Right hindlimb (tissue), 1 donor: ENCODE measurements around the gene SEC61A1.

Experiments
- DNase-seq: peaks from one replicate; pipeline ENCODE4 v3.0.0-alpha.2; 2018

Gene SEC61A1

DNA sequence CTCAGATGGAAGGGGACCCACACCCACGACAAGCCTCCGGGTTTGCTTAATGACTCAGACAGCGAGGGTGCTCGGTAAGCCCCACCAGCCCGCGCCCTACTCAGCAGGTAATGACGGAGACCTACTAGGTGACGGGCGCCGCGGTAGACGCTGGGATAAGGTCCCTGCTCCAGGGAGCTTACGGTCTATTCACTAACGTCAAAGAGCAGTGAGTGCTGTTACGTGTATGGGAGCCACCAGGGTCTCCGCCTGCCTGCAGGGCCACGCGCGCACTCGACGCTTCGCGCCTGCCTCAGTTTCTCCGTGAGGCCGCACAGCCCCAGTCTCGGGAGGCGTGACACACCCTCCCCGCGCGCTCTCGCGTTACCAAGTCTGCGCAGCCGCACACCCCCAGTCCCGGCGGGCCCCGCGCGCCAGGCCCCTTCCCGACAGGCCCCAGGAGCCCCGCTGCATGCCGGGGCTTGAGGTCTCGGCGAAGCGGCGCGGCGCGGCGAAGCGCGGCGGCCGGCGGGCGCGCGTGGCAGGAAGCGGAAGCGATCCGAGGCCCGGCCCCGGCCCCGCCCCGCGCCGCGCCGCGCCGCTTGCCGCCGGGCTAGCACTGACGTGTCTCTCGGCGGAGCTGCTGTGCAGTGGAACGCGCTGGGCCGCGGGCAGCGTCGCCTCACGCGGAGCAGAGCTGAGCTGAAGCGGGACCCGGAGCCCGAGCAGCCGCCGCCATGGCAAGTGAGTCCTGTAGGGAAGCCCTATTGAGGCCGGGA is at the start of gene SEC61A1:
Gene SEC61A1 (plus strand): TSS at position 601 of the 758 bp plus-strand sequence. CDS start 116 bp downstream, at position 717.
- peak; percentile 97 for DNase-seq

DNA sequence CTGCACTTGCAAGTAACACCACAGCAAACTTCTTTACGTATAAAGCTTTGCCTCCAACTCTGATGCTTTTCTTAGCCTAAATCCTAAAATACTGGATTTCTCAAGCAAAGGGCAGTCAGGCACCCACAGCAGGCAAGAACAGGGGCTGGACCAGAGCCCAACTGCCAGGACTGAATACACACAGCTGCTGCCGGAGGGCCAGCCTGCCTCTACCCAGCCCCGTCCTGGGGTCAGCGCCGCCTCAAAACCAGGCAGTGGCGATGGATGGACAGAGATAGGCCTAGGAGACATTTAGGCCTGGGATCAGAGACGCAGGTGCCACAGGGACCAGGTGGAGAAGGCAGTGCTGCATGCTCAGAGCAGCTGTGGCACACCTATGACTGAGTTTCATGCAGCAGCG is 47.6 kb upstream of the SEC61A1 start:
- no peak for DNase-seq

DNA sequence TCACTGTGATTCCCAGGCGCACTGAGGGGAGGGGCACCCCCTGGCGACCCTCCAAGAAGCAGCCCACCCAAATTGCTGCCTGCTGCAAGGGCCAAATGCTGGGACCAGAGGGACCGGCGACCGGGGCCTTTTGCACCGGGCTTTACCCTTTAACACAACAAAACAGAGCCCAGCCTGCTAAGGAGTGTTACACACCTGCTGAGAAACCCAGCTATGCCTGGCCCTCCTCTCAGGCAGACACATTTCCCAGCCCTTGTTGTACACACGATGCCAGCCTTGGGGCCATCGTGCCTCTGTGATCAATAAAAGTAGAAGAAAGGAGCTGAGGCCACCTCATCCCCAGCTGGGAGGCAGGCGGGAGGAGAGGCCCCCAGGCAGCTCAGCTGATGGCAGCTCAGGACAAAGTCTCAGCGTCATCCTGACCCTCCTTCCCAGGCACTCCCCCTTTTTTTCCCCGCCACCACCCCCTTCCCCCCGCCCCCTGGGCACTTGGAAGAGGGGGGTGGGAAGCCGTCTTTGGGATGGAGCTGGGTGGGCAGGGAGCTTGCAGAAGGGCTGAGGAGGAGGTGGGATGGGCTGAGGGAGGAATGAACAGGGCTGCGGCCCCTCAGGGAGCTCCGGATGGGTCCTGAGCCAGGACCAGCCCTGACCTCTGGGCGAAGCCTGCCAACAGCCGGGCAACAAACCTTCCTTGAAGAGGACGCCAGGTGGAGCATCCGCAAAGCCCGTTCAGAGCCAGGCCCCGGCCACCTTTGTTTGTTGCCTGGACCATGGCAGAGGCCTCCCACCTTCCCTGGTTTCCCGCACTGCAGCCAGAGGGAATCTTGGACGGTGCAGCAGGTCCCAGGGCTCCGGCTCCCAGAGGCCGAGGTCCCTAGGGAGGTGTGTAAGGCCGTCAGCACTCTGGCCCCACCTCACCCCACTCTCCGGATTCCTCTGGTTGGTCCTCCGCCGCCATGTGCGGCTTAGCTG is 45.9 kb upstream of the SEC61A1 start:
- no peak for DNase-seq

DNA sequence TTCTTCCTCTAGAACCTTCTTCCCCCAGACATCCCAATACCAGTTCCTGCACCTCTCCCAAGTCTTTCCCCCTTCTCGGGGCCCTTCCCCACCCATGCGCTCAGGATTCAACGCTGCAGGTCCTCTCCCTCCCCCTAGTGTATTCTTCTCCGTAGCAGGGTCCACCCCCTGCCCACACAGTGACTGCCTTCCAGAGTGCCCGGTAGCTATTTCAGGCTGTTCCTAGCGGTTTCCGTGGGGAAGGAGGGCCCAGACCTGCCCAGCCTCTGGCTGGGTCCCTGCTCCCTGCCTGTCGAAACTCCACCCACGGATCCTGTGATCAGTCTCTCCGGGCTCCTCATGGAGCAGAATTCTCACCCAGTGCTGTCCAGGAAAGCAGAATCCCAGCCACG is 45.2 kb upstream of the SEC61A1 start:
- DNase-seq = no peak

DNA sequence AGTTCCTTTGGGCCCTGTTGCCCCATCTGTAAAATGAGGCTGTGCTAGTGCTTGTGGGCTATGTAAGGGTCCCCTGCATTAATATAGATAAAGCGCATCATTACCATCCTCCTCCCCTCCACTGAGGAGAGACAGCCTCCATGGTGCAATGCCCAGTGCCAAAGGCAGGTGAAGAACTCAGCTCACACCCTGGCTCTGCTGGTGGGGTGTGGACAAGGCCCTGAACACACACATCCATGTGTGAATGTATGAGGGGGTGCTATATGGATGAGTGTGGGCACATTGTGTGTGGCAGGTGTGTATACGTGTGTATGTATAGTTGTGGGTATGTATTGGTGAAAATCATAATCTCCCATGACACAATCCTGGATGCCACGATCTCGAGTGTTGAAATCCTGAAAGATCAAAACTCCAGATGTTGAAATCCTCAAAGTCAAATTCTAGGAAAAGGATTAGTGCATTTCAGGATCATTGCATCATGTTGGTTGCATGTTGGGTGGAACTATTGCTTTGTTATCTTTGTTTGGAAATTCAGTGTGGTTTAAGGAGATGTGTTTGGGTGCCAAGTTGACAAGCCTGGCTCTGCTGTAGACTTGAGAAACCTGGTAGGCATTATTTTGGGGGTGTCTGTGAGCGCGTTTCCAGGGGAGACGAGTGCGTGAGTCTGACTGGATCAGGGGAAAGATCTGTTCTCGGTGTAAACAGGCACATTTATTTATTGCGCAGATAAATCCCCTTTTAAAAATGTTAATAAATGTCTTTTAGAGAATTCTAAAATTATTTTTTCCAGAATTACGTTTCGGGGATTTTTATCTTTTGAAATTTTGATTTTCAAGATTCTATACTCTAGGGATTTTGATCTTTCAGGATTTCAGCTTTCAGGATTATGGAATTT is 42.0 kb upstream of the SEC61A1 start:
- no peak for DNase-seq

DNA sequence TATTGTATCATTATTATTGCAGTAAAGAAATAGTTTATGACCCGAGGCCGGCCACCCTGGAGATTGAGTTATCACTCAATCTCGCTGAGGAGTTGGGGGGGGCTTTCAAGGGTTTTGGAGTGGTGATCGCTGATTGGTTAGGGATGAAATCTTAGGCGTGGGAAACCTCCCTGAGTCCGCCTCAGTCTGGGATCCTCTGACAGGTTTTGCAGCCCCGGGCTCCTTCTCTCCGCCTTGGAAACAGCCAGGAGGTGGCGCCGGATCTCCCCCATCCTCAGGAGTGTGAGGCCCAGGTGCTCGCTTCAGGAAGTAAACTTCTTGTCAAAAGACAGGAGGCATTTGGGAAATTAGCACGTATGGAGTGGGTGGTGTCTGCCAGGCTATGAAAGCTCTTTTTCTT is 41.1 kb upstream of the SEC61A1 start:
- DNase-seq = no peak

DNA sequence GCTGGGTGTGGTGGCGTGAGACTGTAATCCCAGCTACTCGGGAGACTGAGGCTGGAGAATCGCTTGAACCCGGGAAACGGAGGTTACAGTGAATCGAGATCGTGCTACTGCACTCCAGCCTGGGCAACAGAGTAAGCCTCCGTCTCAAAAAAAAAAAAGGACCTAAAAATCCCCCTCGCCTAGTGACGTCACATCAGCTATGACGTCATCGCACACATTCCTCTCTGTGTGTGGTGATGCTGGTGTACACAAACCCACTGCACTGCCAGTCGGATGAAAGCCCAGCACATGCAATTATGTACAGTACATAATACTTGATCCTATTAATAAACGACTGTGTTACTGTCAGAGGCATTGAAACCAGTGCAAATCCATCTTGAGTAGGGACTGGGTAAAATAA is 40.2 kb upstream of the SEC61A1 start:
- DNase-seq = no peak

DNA sequence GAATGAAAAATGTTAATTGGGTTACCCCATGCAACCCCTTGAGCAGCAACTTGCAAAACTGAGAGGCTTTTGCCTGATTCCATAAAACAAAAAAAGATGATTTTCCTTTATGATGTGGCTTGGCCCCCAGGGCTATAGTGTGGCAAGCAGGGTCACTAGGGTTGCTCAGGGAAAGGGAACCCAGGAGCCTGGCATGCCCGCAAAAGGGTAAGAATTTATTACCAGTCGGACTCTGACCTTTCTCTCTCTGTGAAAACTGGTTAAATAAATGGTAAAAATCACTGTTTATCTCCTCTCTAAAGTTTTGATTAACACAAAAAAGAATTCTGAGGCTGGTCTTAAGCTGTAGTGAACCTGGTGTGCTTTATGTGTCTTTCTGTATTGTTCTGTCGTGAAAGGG is 37.7 kb upstream of the SEC61A1 start:
- DNase-seq = no peak

DNA sequence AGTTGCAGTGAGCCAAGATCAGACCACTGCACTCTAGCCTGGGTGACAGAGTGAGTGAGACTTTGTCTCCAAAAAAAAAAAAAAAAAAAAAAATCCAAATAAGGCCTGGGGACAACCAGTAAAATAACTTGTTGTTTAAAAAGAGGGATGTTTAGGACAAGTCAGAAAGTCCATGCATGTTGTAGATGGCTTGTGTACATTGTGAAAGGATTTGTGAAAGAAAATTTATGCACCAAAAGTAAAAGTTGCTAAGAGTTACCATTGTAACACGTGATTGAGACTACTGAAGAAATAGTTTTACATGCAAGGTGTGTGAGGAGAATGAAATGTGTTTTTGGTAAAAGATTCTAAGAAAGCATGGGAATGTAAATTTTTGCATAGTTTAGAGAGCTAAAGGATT is 35.7 kb upstream of the SEC61A1 start:
- DNase-seq = no peak

DNA sequence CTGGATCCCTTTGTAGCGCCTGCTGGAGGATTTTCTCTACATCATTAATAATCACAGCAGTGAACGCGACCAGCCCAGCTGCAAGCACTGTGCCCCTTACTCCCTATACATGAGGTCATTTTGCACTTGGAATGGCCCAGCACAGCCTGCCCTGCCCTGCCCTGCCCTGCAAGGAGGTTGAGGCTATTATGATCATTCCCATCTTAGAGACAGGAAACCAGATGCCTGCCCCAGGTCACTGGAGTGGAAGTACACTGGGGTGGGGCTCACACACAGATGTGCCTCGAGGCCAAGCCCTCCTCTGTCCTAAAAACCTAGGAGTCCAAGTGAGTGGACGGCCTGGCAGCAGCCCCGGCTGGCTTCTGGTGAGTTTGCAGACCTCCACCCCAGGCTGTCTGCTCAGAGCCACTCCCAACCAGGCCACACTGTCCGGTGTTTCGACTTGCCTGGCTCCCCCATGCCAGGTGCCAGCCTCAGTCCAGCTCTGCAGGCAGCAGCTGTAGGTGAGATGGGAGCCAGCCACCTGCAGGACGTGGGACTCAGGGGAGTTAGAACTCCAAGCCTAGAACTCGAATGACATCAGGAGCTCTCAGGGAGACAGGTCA is 30.4 kb upstream of the SEC61A1 start:
- DNase-seq = no peak

DNA sequence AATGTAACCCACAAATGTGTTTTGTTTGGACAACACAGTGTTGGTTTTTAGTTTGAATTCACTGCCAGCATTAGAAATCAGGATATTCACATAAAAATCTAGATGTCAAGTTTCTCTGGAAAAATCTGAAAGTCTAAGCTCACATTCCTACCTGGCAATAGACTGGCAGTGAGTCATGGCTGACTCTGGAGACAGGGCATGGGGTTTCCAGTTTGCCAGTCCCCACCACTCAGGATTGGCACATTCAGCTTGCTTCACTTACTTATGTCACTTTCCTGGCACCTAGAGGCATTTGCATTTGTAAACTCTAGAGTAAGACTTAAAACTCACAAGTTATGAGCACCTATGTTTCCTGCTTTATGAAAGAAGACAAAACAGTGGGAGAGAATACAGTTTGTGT is 19.1 kb upstream of the SEC61A1 start:
- DNase-seq = no peak

DNA sequence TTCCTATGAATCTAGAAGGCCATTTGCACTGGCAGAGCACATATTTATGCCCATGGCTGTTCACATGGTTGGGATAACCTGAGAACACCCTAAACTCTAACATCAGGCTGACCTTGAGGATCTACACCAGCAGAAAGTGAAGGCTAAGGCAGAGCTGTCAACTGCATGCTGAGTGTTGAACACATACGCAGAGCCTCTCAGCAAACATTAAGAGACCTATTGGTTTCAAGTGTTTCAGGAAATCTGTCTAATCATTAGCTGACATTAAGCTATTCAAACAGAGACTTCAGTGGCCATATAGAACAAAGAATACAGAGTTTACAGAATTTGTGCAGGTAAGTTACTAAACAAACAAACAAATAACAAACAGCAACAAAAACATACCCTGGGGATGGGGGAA is 16.1 kb upstream of the SEC61A1 start:
- no peak for DNase-seq

DNA sequence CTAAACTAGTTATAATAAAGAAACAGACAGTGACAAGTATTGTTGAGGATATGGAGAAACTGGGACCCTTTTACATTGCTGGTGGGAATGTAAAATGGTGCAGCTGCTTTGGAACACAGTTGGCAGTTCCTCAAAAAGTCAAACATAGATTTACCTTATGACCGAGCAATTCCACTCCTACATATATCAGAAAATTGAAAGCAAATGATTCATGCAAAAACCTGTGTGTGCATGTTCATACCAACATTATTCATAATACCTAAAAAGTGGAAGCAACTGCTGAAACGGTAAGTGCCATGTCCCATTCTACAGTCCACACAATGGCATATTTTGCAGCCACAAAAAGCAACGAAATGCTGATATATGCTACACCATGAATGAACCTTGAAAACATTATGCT is 12.2 kb upstream of the SEC61A1 start:
- DNase-seq = no peak

DNA sequence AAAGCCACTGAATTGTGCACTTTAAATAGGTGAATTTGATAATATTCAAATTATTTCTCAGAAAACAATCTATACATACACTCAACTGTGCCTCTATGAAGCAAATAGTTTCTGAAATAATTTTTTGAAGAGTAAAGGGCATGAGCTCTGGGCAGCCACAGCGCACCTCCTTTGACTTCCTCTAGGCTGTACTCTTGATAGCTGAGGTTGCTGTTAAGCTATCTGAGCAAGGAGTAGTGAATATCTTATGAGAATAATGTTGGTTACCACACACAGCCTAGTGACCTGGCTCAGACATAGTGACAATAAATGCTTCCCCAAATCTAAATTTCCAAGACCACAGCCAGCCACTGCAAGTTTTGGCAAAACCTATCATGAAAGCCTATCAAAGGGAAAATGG is 11.6 kb upstream of the SEC61A1 start:
- DNase-seq = no peak

DNA sequence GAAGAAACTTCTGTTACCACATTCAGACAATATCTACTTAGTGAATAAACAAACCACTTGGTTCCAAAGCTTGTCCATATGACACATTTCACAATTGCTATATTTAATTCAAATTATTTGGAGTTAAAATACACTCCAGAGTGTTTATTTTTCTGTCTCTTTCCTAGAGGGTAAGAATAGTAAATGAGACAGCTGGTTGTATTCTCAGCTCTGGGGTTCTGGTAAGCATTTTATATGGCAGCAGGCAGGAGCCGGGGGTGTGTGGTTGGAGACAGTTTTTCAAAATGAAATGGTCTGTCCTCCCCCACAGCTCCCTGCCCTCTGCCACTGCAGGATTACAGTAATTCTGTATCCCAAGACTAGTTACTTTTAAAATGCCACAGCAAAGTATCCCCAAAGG is 10.9 kb upstream of the SEC61A1 start:
- DNase-seq = no peak

DNA sequence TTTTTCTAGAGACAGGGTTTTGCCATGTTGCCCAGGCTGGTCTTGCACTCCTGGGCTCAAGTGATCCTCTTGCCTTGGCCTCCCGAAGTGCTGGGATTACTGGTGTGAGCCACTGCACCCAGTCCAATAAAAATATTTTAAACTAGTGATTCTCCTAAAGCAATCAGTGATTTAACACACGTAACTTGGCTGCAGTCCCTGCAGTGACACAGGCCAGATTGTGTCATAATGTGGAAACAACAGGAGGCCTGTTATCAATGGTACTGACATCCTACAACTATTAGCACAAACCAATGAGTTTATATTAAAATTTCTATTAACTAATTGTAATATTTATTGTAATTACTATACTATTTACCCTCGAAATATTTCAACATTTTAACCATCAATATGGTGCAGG is 1.6 kb upstream of the SEC61A1 start:
- DNase-seq = no peak

DNA sequence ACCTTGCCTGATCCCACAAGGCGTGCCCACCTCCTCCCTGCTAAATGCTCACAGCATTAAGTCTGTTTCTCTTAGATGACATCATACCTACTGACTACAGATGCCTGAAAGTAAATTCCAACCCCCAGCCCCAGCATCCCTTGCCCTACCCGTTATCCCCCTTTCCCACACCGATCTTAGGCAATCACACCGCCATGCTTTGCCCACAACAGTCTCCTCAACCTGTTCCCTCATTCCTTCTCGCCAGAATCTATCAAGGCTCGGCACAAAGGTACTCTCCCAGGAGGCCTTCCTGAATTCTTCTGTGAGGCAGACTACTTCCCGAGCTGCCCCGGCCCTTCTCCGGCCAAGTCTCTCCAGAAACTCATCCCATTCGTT is 789 bp upstream of the SEC61A1 start:
- no peak for DNase-seq

DNA sequence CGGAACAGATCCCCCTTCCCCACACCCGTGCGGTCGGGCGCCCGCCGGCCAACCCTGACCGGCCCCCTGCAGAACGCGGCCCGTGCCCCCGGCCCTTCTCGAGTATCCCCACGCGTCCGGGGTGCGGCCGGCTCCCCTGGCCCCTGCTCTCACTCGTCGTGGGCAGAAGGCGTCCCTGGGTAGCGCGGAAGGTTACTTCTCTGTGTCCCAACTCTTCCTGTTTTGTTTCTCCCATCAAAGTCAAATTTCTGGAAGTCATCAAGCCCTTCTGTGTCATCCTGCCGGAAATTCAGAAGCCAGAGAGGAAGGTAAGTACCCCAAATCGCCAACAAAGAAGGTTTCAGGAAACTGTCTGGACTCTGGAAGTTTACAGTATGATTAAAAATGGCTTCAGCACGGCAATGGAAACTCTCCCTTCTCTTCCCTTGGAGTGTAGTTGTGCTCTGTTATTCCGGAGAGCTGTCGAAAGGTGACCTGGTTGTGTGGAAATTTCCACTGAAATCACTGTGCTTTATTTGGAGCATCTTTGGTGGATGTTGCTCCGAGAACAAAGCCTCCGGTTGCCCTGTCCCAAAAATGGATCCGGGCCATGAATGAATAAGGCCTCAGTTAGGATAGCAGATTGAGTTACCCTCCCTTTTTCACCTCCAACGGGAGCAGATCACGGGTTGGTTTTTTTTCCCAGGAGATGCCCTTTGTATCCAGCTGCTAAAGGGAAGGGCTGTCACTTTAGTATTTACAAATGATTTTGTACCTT is 536 bp downstream of the SEC61A1 start:
- no peak for DNase-seq

DNA sequence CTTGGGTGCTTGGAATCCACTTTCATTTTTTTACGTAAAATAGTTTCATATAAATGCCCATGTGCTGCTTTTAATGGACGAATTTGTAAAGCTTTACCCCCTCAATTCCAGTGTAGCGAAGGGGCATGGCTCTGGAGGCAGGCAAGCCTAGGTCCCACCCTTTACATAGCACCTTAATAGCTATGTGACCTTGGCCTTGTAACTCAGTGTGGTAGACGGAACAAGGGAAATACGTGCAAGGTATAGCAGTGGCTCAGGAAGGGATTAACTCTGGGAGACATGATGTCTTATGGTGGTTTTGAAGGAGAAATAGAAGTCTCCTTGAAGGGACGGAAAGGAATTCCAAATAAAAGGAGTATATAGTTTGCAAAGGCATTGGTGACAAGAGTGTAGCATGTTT is 1.4 kb downstream of the SEC61A1 start:
- no peak for DNase-seq

DNA sequence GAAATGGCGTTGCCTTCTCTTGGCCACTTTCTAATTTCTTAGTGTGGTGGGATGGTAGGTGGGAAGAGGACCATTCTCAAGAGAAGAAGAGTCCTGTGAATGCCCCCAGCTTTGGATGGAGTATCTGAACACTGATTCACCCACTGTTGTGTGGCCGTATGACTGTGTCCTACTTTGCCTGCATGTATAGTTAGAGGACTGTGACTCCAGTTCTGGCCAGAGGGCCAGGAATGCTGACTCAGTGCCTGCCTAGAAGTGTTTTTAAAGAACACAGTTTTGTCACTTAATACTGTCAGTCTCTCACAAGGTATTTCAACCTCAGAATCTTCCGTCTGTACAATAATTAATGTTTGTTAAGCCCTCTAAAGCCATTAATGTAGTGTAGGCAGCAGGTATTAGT is 2.1 kb downstream of the SEC61A1 start:
- no peak for DNase-seq

DNA sequence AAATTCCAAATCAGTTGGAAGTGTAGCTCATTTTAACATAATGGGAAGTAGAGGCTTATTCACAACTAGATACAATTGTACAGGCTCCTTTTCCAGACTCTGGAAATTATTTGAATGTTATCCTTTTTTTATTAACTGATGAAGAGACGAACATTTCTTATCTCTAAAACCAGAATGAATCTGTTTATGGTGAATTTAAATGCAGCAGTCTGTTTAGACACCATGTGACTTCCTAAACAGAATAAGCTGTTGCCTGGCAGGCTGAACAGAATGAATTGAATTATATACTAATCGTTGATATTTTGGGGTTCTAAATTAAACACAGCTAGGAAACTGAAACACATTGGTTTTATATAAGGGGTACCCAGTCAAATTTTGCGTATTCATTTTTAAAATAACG is 4.0 kb downstream of the SEC61A1 start:
- DNase-seq = no peak
